RWPE1 (cell line): ENCODE results near the gene IGFBP1.

Experiments used
- CTCF ChIA-PET: fragments of 350-600 bp; sonication (Branson Sonifier 250); formaldehyde crosslinking; extraction: SDS; loops from one replicate; lab custom pipeline; 2021; lab: Yijun Ruan, JAX
- POLR2A ChIA-PET: fragments of 400-600 bp; formaldehyde crosslinking; extraction: SDS; loops from one replicate; lab custom pipeline; 2020; ENCODE audit warnings: antibody characterized with exemption; ENCODE audit not compliant: low non-redundant PET; lab: Yijun Ruan, JAX
- DNase-seq: peaks from one replicate; pipeline ENCODE4 v3.0.0; 2012; ENCODE audit warnings: low spot score
- H3K27ac ChIP-seq: fragments of 450-650 bp; 2 replicates; pipeline ENCODE4 v1.5.1; 2017
- CTCF ChIP-seq: fragments of 450-650 bp; conservative IDR thresholded peaks from 2 replicates; pipeline ENCODE4 v1.5.1; 2017; ENCODE audit warnings: low read depth, mild to moderate bottlenecking

Gene IGFBP1

GRCh38 chr7:45874408-45875131 lies 13.7 kb upstream of the IGFBP1 start:
- no peak overlapping the region for H3K27ac ChIP-seq
- DNase-seq: peak; percentile 34
- no peak for TF ChIP-seq CTCF
- POLR2A ChIA-PET: no interaction called here
- CTCF ChIA-PET: interaction anchor here (0.6 kb wide), 2 partner anchors 34 to 259 kb away, joined by 3 to 5 read pairs; no protein-coding TSS in a partner anchor

- POLR2A ChIA-PET: no interaction called here
- no peak overlapping the region for H3K27ac ChIP-seq
- TF ChIP-seq CTCF: no peak
- DNase-seq: no peak
- CTCF ChIA-PET: no interaction called here
Measured at GRCh38 chr7:45876519-45876918, 11.8 kb upstream of the IGFBP1 start.

GRCh38 chr7:45878457-45879144 lies 9.7 kb upstream of the IGFBP1 start:
- ChIA-PET CTCF (no interaction called here), POLR2A (no interaction called here)
- no peak for TF ChIP-seq CTCF
- DNase-seq: no peak
- H3K27ac ChIP-seq: no peak overlapping the region

GRCh38 chr7:45880433-45880860 lies 7.8 kb upstream of the IGFBP1 start:
- H3K27ac ChIP-seq: no peak overlapping the region
- CTCF ChIA-PET: no interaction called here
- POLR2A ChIA-PET: no interaction called here
- no peak for TF ChIP-seq CTCF
- DNase-seq: no peak

- TF ChIP-seq CTCF: no peak
- no peak for DNase-seq
- POLR2A ChIA-PET: no interaction called here
- H3K27ac ChIP-seq: no peak overlapping the region
- CTCF ChIA-PET: no interaction called here
Measured at GRCh38 chr7:45881280-45881758, 7.0 kb upstream of the IGFBP1 start.

- POLR2A ChIA-PET: no interaction called here
- TF ChIP-seq CTCF: no peak
- no peak overlapping the region for H3K27ac ChIP-seq
- DNase-seq: no peak
- CTCF ChIA-PET: interaction anchor here (0.6 kb wide), 1 partner anchor 973 kb away, joined by 8 read pairs; no protein-coding TSS in a partner anchor
Measured at GRCh38 chr7:45881759-45882464, 6.4 kb upstream of the IGFBP1 start.
